Adrenal gland (tissue), 12 donors: ENCODE data around the gene PSMD7. TPM values are rescaled to one million over a fixed set of nuclear protein-coding genes. Genes with fewer than 3 reads are reported as not detected.

Source experiments
- DNase-seq, 7 donors: peaks; one replicate each; pipeline ENCODE4 v3.0.0-alpha.2; 2019 to 2020
- H3K27ac ChIP-seq, 5 donors: fragments of 200-600 bp; sonication (generic) in 4 of 5; 1 replicate in 3 of 5; 2 replicates in 2 of 5; pipeline versions ENCODE4 v1.5.1 to v1.8.0; 2016 to 2020; ENCODE audit warnings: mild to moderate bottlenecking in 1 of 5
- H3K27me3 ChIP-seq: fragments of 200-600 bp; 2 replicates; pipeline ENCODE4 v1.8.0; 2021
- H3K36me3 ChIP-seq, 2 donors: fragments of 200-600 bp; replicated peaks in 1 of 2; 1 replicate in 1 of 2; 2 replicates in 1 of 2; pipeline versions ENCODE4 v1.5.1 to v1.8.0; 2018 to 2022
- H3K4me1 ChIP-seq, 2 donors: fragments of 200-600 bp; replicated peaks in 1 of 2; 1 replicate in 1 of 2; 2 replicates in 1 of 2; pipeline versions ENCODE4 v1.5.1 to v1.8.0; 2018 to 2021
- H3K4me3 ChIP-seq, 4 donors: fragments of 200-600 bp; sonication (generic) in 3 of 4; one replicate each; pipeline ENCODE4 v1.5.1; 2016 to 2018
- H3K9me3 ChIP-seq, 3 donors: fragments of 200-600 bp; sonication (generic) in 1 of 3; replicated peaks in 1 of 3; 1 replicate in 2 of 3; 2 replicates in 1 of 3; pipeline versions ENCODE4 v1.5.1 to v1.8.0; 2016 to 2021
- CTCF ChIP-seq, 6 experiments: fragments of 450-650 bp in 4 of 6; fragments of 200-600 bp in 2 of 6; sonication (generic) in 1 of 6; IDR thresholded peaks; 1 replicate in 5 of 6; 2 replicates in 1 of 6; pipeline versions ENCODE4 v1.5.1 to v1.8.0; 2016 to 2021; ENCODE audit warnings: antibody characterized with exemption in 6 of 6, mild to moderate bottlenecking in 2 of 6, moderate library complexity in 1 of 6
- POLR2A ChIP-seq, 2 donors: fragments of 450-650 bp; IDR thresholded peaks; one replicate each; pipeline ENCODE4 v1.6.1; 2017; ENCODE audit warnings: antibody characterized with exemption in 2 of 2, mild to moderate bottlenecking in 2 of 2, moderate library complexity in 1 of 2
- WGBS, 4 donors: extraction: QIAGEN DNeasy Blood & Tissue Kit in 2 of 4; methylation state at CpG; one replicate each; pipeline versions ENCODE4 v1.1.5 to v1.1.7; 2013 to 2017; 5-methylcytosine and 5-hydroxymethylcytosine counted together
- intact Hi-C, 2 donors: fragments of 100-400 bp; cut with DNase I; formaldehyde crosslinking; loops; one replicate each; pipeline versions ENCODE4 v1.14.1 to v1.15.0; 2022 to 2023
- polyA plus RNA-seq, 3 donors: library from polyadenylated mRNA; stranded (reverse); fragments of 200-250 nt in 2 of 3; fragments of 350-450 nt in 1 of 3; fragmentation: Illumina TruSeq in 1 of 3; extraction: RNeasy Lipid Tissue Mini Kit (QIAGEN cat#74804) in 1 of 3; gene quantifications; one replicate each; pipeline ENCODE4 v1.2.3, GENCODE V29; 2013 to 2014
- total RNA-seq, 9 donors: library from RNA; depleted of rRNA in 4 of 9; stranded (reverse); fragments of >200 nt in 4 of 9; fragments of 120-200 nt in 1 of 9; fragmentation: NEBNext Ultra II Directional in 1 of 9; extraction: Animal tissue kit (Norgen Biotek cat#: 25700) in 1 of 9; gene quantifications; one replicate each; pipeline versions ENCODE4 v1.1.0 to v1.2.4, GENCODE V29; 2013 to 2023
- donor health status: healthy with polysubstance abuse.
- donor health status: Bipolar disorder and iron deficiency.
- donor health status: DM: yes; HTN: yes; CAD: no.
- donor health status: DM: no; HTN: no; CAD: no.
- donor health status: DM: no; HTN: no; CAD: no.
- donor health status: DM: yes; HTN: yes; CAD: no.

PSMD7 gene
- total and polyA plus RNA-seq, 12 donors: 52.1 to 233 (median 89.4) TPM

GRCh38 chr16:74275711-74276110 lies 20.9 kb upstream of the PSMD7 start:
- 61 to 74% (median 66%) methylated on average over 7 of the region's 7 CpGs for WGBS, 4 donors
- intact Hi-C loops: no loop called here

GRCh38 chr16:74277974-74278373 lies 18.6 kb upstream of the PSMD7 start:
- Histone ChIP-seq H3K27me3 (no peaks in the 10 kb centered on the region), H3K4me3 (no peak overlapping the region), H3K9me3 (no peaks in the 10 kb centered on the region), H3K4me1 (peaks cover 6 to 15% of the 10 kb centered on the region in 2 donors), H3K27ac (no peak overlapping the region), H3K36me3 (no peaks in the 10 kb centered on the region)
- WGBS, 4 donors: 64 to 100% (median 69%) methylated on average over 1 to 2 of the region's 2 CpGs
- intact Hi-C loops: no loop called here
- TF ChIP-seq POLR2A (IDR thresholded peaks at IDR 0.05): no peak
- no peak for TF ChIP-seq CTCF (IDR thresholded peaks at IDR 0.05)
- no peak for DNase-seq

More at GRCh38 chr16:74275711-74276110, 20.9 kb upstream of the PSMD7 start:
- Histone ChIP-seq H3K27ac (no peak overlapping the region), H3K27me3 (no peaks in the 10 kb centered on the region), H3K36me3 (no peaks in the 10 kb centered on the region), H3K4me3 (no peak overlapping the region), H3K4me1 (peaks cover 0 to under 1% of the 10 kb centered on the region in 2 donors), H3K9me3 (no peaks in the 10 kb centered on the region)
- DNase-seq: no peak
- TF ChIP-seq POLR2A (IDR thresholded peaks at IDR 0.05): no peak
- TF ChIP-seq CTCF (IDR thresholded peaks at IDR 0.05): no peak

- TF ChIP-seq POLR2A (IDR thresholded peaks at IDR 0.05) (no peak), CTCF (IDR thresholded peaks at IDR 0.05) (no peak)
- Histone ChIP-seq H3K4me1 (peaks cover 6 to 15% of the 10 kb centered on the region in 2 donors), H3K9me3 (no peaks in the 10 kb centered on the region), H3K27ac (no peak overlapping the region), H3K27me3 (no peaks in the 10 kb centered on the region), H3K36me3 (no peaks in the 10 kb centered on the region), H3K4me3 (no peak overlapping the region)
- DNase-seq: no peak
- 81 to 86% (median 84%) methylated on average over 3 of the region's 3 CpGs for WGBS, 4 donors
- intact Hi-C loops: no loop called here
These were observed 17.3 kb upstream of the PSMD7 start for GRCh38 chr16:74279266-74279665.

GRCh38 chr16:74279805-74280204 lies 16.8 kb upstream of the PSMD7 start:
- intact Hi-C loops: no loop called here
- H3K9me3 ChIP-seq: no peaks in the 10 kb centered on the region
- no peak overlapping the region for H3K4me3 ChIP-seq
- TF ChIP-seq CTCF (IDR thresholded peaks at IDR 0.05): no peak
- TF ChIP-seq POLR2A (IDR thresholded peaks at IDR 0.05): no peak
- no peaks in the 10 kb centered on the region for H3K36me3 ChIP-seq
- no peak for DNase-seq
- H3K27ac ChIP-seq: no peak overlapping the region
- H3K4me1 ChIP-seq: peaks cover 6 to 15% of the 10 kb centered on the region in 2 donors
- 79 to 90% (median 87%) methylated on average over 4 to 6 of the region's 6 CpGs for WGBS, 4 donors
- no peaks in the 10 kb centered on the region for H3K27me3 ChIP-seq
